ENCODE data around the gene FCMR.

The FCMR gene

GRCh38 chr1:206882555-206882954 lies 39.2 kb downstream of the FCMR start:
- peak; percentile 43 for TF ChIP-seq CTCF (IDR thresholded peaks at IDR 0.05; ENCODE audit: low read depth, low read length, missing control alignments)
- DNase-seq (ENCODE audit: low read depth): no peak
- no peak overlapping the region for H3K4me3 ChIP-seq (ENCODE audit: low read depth, low read length)

GRCh38 chr1:206880314-206880713 lies 41.4 kb downstream of the FCMR start:
- H3K4me3 ChIP-seq (ENCODE audit: low read depth, low read length): no peak overlapping the region
- TF ChIP-seq CTCF (IDR thresholded peaks at IDR 0.05; ENCODE audit: low read depth, low read length, missing control alignments): no peak
- DNase-seq (ENCODE audit: low read depth): no peak

- no peak for DNase-seq (ENCODE audit: low read depth)
- peak; percentile 22 for TF ChIP-seq CTCF (IDR thresholded peaks at IDR 0.05; ENCODE audit: low read depth, low read length, missing control alignments)
- H3K4me3 ChIP-seq (ENCODE audit: low read depth, low read length): no peak overlapping the region
Observed at GRCh38 chr1:206878456-206878855, 43.3 kb downstream of the FCMR start.

- no peak overlapping the region for H3K4me3 ChIP-seq (ENCODE audit: low read depth, low read length)
- no peak for DNase-seq (ENCODE audit: low read depth)
- no peak for TF ChIP-seq CTCF (IDR thresholded peaks at IDR 0.05; ENCODE audit: low read depth, low read length, missing control alignments)
Observed at GRCh38 chr1:206875752-206876377, 45.9 kb downstream of the FCMR start.

GRCh38 chr1:206873603-206874188 lies 48.0 kb downstream of the FCMR start:
- no peak overlapping the region for H3K4me3 ChIP-seq (ENCODE audit: low read depth, low read length)

GRCh38 chr1:206872139-206872538 lies 49.6 kb downstream of the FCMR start:
- DNase-seq (ENCODE audit: low read depth): no peak
- TF ChIP-seq CTCF (IDR thresholded peaks at IDR 0.05; ENCODE audit: low read depth, low read length, missing control alignments): no peak
- no peak overlapping the region for H3K4me3 ChIP-seq (ENCODE audit: low read depth, low read length)

More at GRCh38 chr1:206873603-206874188, 48.0 kb downstream of the FCMR start:
- DNase-seq (ENCODE audit: low read depth): no peak
- no peak for TF ChIP-seq CTCF (IDR thresholded peaks at IDR 0.05; ENCODE audit: low read depth, low read length, missing control alignments)

- no peak for DNase-seq (ENCODE audit: low read depth)
- H3K4me3 ChIP-seq (ENCODE audit: low read depth, low read length): no peak overlapping the region
- TF ChIP-seq CTCF (IDR thresholded peaks at IDR 0.05; ENCODE audit: low read depth, low read length, missing control alignments): no peak
Observed at GRCh38 chr1:206868264-206868663, 53.5 kb downstream of the FCMR start.
